Caco-2 (cell line): Measurements from ENCODE around the gene ZNF154. TPM values are rescaled to one million over a fixed set of nuclear protein-coding genes. Genes with fewer than 3 reads are reported as not detected.

Source experiments
- BruUV-seq: library from RNA; stranded (reverse); fragments of 400-500 nt; replicated peaks from 2 replicates; lab custom pipeline; 2021; lab: Mats Ljungman, UMichigan
- CTCF ChIA-PET: fragments of 300-600 bp; sonication (Branson Sonifier 250); formaldehyde crosslinking; loops from one replicate; lab custom pipeline; 2022; ENCODE audit warnings: antibody characterized with exemption; lab: Charles Lee
- POLR2A ChIA-PET: fragments of 300-600 bp; sonication (Branson Sonifier 250); formaldehyde crosslinking; loops from one replicate; lab custom pipeline; 2022; ENCODE audit warnings: antibody characterized with exemption; lab: Charles Lee
- DNase-seq, 2 experiments: peaks; one replicate each; pipeline versions ENCODE4 v3.0.0 to v3.0.0-alpha.2; 2020 to 2022
- H3K27me3 ChIP-seq: replicated peaks from 2 replicates; pipeline ENCODE4 v1.6.0; 2011; ENCODE audit warnings: low read length; ENCODE audit not compliant: control insufficient read depth, insufficient read depth
- H3K36me3 ChIP-seq: 2 replicates; pipeline ENCODE4 v1.5.1; 2011; ENCODE audit warnings: low read length; ENCODE audit not compliant: control insufficient read depth, insufficient read depth
- H3K4me1 ChIP-seq: fragments of 250-450 bp; sonication (Bioruptor Pico); 2 replicates; pipeline ENCODE4 v1.5.1; 2020; ENCODE audit warnings: mild to moderate bottlenecking
- H3K4me3 ChIP-seq: 2 replicates; pipeline ENCODE4 v1.5.1; 2011; ENCODE audit warnings: low read depth, mild to moderate bottlenecking, control low read depth, low read length
- H3K9me3 ChIP-seq: fragments of 250-450 bp; sonication (Bioruptor Pico); 2 replicates; pipeline ENCODE4 v1.5.1; 2020; ENCODE audit warnings: mild to moderate bottlenecking, moderate library complexity
- H3K27ac Mint-ChIP-seq: one replicate; pipeline ENCODE4 v1.8.0; 2022; ENCODE audit warnings: mixed read lengths; ENCODE audit not compliant: unreplicated experiment
- H3K27me3 Mint-ChIP-seq: one replicate; pipeline ENCODE4 v1.8.0; 2022; ENCODE audit warnings: mixed read lengths; ENCODE audit not compliant: insufficient read depth, unreplicated experiment
- H3K36me3 Mint-ChIP-seq: one replicate; pipeline ENCODE4 v1.8.0; 2022; ENCODE audit warnings: mild to moderate bottlenecking, mixed read lengths; ENCODE audit not compliant: insufficient read depth, unreplicated experiment
- H3K4me1 Mint-ChIP-seq: one replicate; pipeline ENCODE4 v1.8.0; 2022; ENCODE audit warnings: low read depth, mixed read lengths; ENCODE audit not compliant: unreplicated experiment
- H3K4me3 Mint-ChIP-seq: one replicate; pipeline ENCODE4 v1.8.0; 2022; ENCODE audit warnings: mild to moderate bottlenecking, moderate library complexity, mixed read lengths; ENCODE audit not compliant: unreplicated experiment
- H3K9me3 Mint-ChIP-seq: one replicate; pipeline ENCODE4 v1.8.0; 2022; ENCODE audit warnings: mixed read lengths; ENCODE audit not compliant: unreplicated experiment
- CTCF ChIP-seq, 2 experiments: fragments of 200-600 bp in 1 of 2; IDR thresholded peaks; 1 replicate in 1 of 2; 2 replicates in 1 of 2; pipeline versions ENCODE4 v1.5.1 to v1.8.0; 2011 to 2022; ENCODE audit warnings: antibody characterized with exemption in 1 of 2, control low read depth in 1 of 2, inconsistent platforms in 1 of 2, low read depth in 1 of 2, low read length in 1 of 2, mild to moderate bottlenecking in 1 of 2, moderate library complexity in 1 of 2; ENCODE audit not compliant: insufficient read depth in 1 of 2, severe bottlenecking in 1 of 2, unreplicated experiment in 1 of 2
- intact Hi-C: fragments of 100-400 bp; cut with micrococcal nuclease; formaldehyde crosslinking; loops from one replicate; pipeline ENCODE4 v1.10.0; 2022; ENCODE audit not compliant: unreplicated experiment
- total RNA-seq: library from RNA; stranded (reverse); gene quantifications from 2 replicates; pipeline ENCODE4 v1.2.3, GENCODE V29; 2022

Gene ZNF154
- total RNA-seq, 1 experiment from 2014 or later: not detected

- peaks cover 90% of the 10 kb centered on the region for H3K36me3 Mint-ChIP-seq
- H3K4me1 Mint-ChIP-seq: no peaks in the 10 kb centered on the region
- H3K9me3 Mint-ChIP-seq: no peaks in the 10 kb centered on the region
- no peaks in the 10 kb centered on the region for H3K4me1 ChIP-seq
- ChIA-PET CTCF (no interaction called here), POLR2A (no interaction called here)
- H3K4me3 ChIP-seq: no peak overlapping the region
- no peak for TF ChIP-seq CTCF (IDR thresholded peaks at IDR 0.05; ENCODE audit: insufficient read depth in 1 of 2, low read depth in 1 of 2, low read length in 1 of 2, severe bottlenecking in 1 of 2, unreplicated experiment in 1 of 2)
- no peak overlapping the region for H3K27ac Mint-ChIP-seq
- peaks cover 17% of the 10 kb centered on the region for H3K36me3 ChIP-seq
- intact Hi-C loops: no loop called here
- peaks cover 14% of the 10 kb centered on the region for H3K9me3 ChIP-seq
- H3K27me3 Mint-ChIP-seq: no peaks in the 10 kb centered on the region
- H3K4me3 Mint-ChIP-seq: no peak overlapping the region
- H3K27me3 ChIP-seq: no peaks in the 10 kb centered on the region
- no peak for DNase-seq
- BruUV-seq: TSS peak; percentile 1
These were observed 45.2 kb upstream of the ZNF154 start for GRCh38 chr19:57754091-57754673.

- Histone ChIP-seq H3K4me3 (peak overlapping the region; percentile 100), H3K27me3 (no peaks in the 10 kb centered on the region), H3K9me3 (peaks cover 6% of the 10 kb centered on the region), H3K4me1 (peaks cover 4% of the 10 kb centered on the region; the same call in 1 of the 2 replicates), H3K36me3 (peaks cover 10% of the 10 kb centered on the region)
- no peak overlapping the region for H3K27ac Mint-ChIP-seq
- peaks cover 12% of the 10 kb centered on the region for H3K4me1 Mint-ChIP-seq
- ChIA-PET POLR2A (no interaction called here), CTCF (no interaction called here)
- no peaks in the 10 kb centered on the region for H3K27me3 Mint-ChIP-seq
- no peak for TF ChIP-seq CTCF (IDR thresholded peaks at IDR 0.05; ENCODE audit: insufficient read depth in 1 of 2, low read depth in 1 of 2, low read length in 1 of 2, severe bottlenecking in 1 of 2, unreplicated experiment in 1 of 2)
- intact Hi-C loops: loop anchor here (5.0 kb wide), 2 partner anchors 64 to 94 kb away; partner anchors contain the start of gene ZNF552
- peak overlapping the region; percentile 100 for H3K4me3 Mint-ChIP-seq
- H3K36me3 Mint-ChIP-seq: peaks cover 64% of the 10 kb centered on the region
- DNase-seq: no peak
- BruUV-seq: no TSS peak
- H3K9me3 Mint-ChIP-seq: peaks cover 7% of the 10 kb centered on the region
These were observed 39.0 kb upstream of the ZNF154 start for GRCh38 chr19:57748029-57748428.

DNA sequence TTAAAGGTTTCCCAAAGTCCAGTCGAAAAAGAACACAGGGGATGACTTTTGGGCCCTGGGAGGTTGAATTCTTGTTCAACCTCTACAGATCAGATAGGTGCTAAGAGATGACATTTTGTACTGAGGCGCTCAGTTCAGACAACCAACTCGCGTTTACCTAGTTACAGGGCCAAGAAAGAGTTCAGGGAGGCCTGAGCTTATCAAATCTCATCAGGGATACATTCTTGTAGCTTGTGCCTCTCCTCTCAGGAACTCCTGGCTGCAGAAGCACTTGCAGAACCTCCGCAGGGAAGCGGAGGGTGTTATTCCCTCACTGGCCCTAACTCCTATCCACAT is 38.4 kb upstream of the ZNF154 start:
- peaks cover 58% of the 10 kb centered on the region for H3K36me3 Mint-ChIP-seq
- peaks cover 7% of the 10 kb centered on the region for H3K9me3 Mint-ChIP-seq
- Histone ChIP-seq H3K4me1 (peaks cover 4% of the 10 kb centered on the region; the same call in 1 of the 2 replicates), H3K27me3 (no peaks in the 10 kb centered on the region), H3K4me3 (peak overlapping the region; percentile 100), H3K36me3 (peaks cover 7% of the 10 kb centered on the region), H3K9me3 (peaks cover under 1% of the 10 kb centered on the region; the same call in 1 of the 2 replicates)
- no peaks in the 10 kb centered on the region for H3K27me3 Mint-ChIP-seq
- H3K27ac Mint-ChIP-seq: peak overlapping the region; percentile 99
- no peak for DNase-seq
- ChIA-PET CTCF (no interaction called here), POLR2A (interaction anchor here (0.6 to 0.9 kb wide), 3 partner anchors 10 to 72 kb away, joined by 3 read pairs; partner anchors contain the start of gene ZNF551)
- H3K4me3 Mint-ChIP-seq: peak overlapping the region; percentile 100
- intact Hi-C loops: loop anchor here (2.0 to 5.0 kb wide), 3 partner anchors 65 to 169 kb away; partner anchors contain the start of genes ZNF416 and ZNF552
- H3K4me1 Mint-ChIP-seq: peaks cover 12% of the 10 kb centered on the region
- no peak for TF ChIP-seq CTCF (IDR thresholded peaks at IDR 0.05; ENCODE audit: insufficient read depth in 1 of 2, low read depth in 1 of 2, low read length in 1 of 2, severe bottlenecking in 1 of 2, unreplicated experiment in 1 of 2)
- no TSS peak for BruUV-seq
